Measurements from ENCODE around the gene TAS2R60.

DNA sequence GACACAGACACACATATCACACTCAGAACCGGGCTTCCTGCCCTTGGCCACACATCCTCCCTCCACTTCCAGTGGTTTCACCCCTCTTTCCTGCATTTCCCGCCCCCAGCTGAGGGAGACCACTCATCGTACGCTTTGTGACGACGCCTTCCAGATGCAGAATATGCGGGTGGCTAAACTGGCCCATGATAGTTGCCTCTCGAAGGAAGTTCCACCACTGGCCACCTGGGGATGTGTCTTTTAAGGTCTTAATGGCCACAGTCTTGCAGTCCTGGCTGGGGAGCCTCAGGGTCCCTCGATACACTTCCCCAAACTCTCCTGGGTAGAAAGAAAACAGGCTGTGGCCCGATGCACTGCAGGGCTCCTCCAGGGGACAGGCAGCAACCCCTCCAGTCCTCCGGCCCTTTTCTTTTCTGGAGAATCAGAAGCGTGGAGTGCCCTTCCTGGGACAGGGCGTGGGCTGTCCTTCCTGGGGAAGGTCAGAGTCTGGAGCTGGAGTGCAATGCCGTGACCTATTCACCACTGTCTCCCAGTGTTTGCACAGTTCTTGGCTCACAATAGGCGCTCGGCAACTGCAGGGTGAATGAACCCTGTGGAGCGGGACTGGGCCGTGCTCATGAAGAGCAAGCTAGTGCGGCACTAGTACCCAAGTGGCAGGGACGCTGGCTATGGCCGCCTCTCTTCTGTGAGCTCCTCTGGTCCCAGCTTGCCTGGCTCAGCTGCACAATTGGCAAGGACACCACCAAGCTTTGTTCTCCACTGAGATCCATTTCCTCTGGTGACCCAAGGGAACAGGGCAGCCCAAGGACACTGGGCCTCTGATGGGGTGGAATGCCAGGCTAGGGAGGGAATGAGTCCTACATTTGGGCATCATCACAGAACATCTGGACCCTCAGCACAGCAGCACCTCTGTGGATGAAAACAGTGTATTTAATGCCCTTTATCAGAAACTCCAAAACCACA is 47.8 kb upstream of the TAS2R60 start:
- TF ChIP-seq, protein P1, sequence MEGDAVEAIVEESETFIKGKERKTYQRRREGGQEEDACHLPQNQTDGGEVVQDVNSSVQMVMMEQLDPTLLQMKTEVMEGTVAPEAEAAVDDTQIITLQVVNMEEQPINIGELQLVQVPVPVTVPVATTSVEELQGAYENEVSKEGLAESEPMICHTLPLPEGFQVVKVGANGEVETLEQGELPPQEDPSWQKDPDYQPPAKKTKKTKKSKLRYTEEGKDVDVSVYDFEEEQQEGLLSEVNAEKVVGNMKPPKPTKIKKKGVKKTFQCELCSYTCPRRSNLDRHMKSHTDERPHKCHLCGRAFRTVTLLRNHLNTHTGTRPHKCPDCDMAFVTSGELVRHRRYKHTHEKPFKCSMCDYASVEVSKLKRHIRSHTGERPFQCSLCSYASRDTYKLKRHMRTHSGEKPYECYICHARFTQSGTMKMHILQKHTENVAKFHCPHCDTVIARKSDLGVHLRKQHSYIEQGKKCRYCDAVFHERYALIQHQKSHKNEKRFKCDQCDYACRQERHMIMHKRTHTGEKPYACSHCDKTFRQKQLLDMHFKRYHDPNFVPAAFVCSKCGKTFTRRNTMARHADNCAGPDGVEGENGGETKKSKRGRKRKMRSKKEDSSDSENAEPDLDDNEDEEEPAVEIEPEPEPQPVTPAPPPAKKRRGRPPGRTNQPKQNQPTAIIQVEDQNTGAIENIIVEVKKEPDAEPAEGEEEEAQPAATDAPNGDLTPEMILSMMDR (IDR thresholded peaks at IDR 0.05): peak in 1 of 4 experiments; percentile 28
- no peak for TF ChIP-seq POLR2A (IDR thresholded peaks at IDR 0.05)

Measured in gastroesophageal sphincter (tissue), 3 donors.